ENCODE measurements around the gene HVCN1.

The HVCN1 gene

GRCh38 chr12:110616471-110617115 is 72.3 kb downstream of the HVCN1 start:
- no peak for DNase-seq (ENCODE audit: low spot score)

- no peak for DNase-seq (ENCODE audit: low spot score)
Measured at GRCh38 chr12:110615171-110615570, 73.7 kb downstream of the HVCN1 start.

- DNase-seq (ENCODE audit: low spot score) = peak; percentile 97
Measured at GRCh38 chr12:110613771-110614684, 74.9 kb downstream of the HVCN1 start, which contains the start of gene TCTN1. TCTN1 (plus strand) TSS chr12:110614129; CDS start chr12:110614183, 54 bp downstream.

GRCh38 chr12:110613071-110613770 is 75.7 kb downstream of the HVCN1 start:
- DNase-seq (ENCODE audit: low spot score) = no peak

- no peak for DNase-seq (ENCODE audit: low spot score)
Measured at GRCh38 chr12:110606253-110606611, 82.7 kb downstream of the HVCN1 start.

GRCh38 chr12:110602085-110602814 is 86.7 kb downstream of the HVCN1 start:
- peak; percentile 62 for DNase-seq (ENCODE audit: low spot score)

- no peak for DNase-seq (ENCODE audit: low spot score)
Measured at GRCh38 chr12:110600254-110600653, 88.7 kb downstream of the HVCN1 start.

- DNase-seq (ENCODE audit: low spot score) = no peak
Measured at GRCh38 chr12:110599334-110599733, 89.6 kb downstream of the HVCN1 start.

All from HuH-7 (cell line).